Suprapubic skin (tissue), 4 donors: ENCODE data around the gene PARD3B. TPM values are rescaled to one million over a fixed set of nuclear protein-coding genes. Genes with fewer than 3 reads are reported as not detected.

Source experiments
- DNase-seq, 2 donors: peaks; one replicate each; pipeline ENCODE4 v3.0.0-alpha.2; 2019; ENCODE audit warnings: low spot score in 2 of 2
- H3K27ac ChIP-seq: fragments of 200-600 bp; sonication (generic); one replicate; pipeline ENCODE4 v1.5.1; 2019
- H3K27me3 ChIP-seq: fragments of 200-600 bp; sonication (generic); one replicate; pipeline ENCODE4 v1.5.1; 2019
- H3K36me3 ChIP-seq: fragments of 200-600 bp; sonication (generic); one replicate; pipeline ENCODE4 v1.5.1; 2019
- H3K4me1 ChIP-seq: fragments of 200-600 bp; sonication (generic); one replicate; pipeline ENCODE4 v1.5.1; 2019
- H3K4me3 ChIP-seq: fragments of 200-600 bp; sonication (generic); one replicate; pipeline ENCODE4 v1.5.1; 2019; ENCODE audit warnings: mild to moderate bottlenecking
- H3K9me3 ChIP-seq: fragments of 200-600 bp; sonication (generic); one replicate; pipeline ENCODE4 v1.5.1; 2019
- CTCF ChIP-seq, 2 donors: fragments of 200-600 bp in 1 of 2; fragments of 450-650 bp in 1 of 2; sonication (generic) in 1 of 2; IDR thresholded peaks; one replicate each; pipeline ENCODE4 v1.5.1; 2016 to 2019; ENCODE audit warnings: antibody characterized with exemption in 2 of 2, mild to moderate bottlenecking in 1 of 2, moderate library complexity in 1 of 2
- EP300 ChIP-seq: sonication (generic); formaldehyde crosslinking; IDR thresholded peaks from one replicate; pipeline ENCODE4 v1.6.1; 2017; ENCODE audit warnings: antibody characterized with exemption
- POLR2A ChIP-seq, 2 donors: fragments of 450-650 bp; IDR thresholded peaks; one replicate each; pipeline ENCODE4 v1.6.1; 2017; ENCODE audit warnings: antibody characterized with exemption in 2 of 2, mild to moderate bottlenecking in 2 of 2, moderate library complexity in 2 of 2
- POLR2AphosphoS5 ChIP-seq, 3 donors: sonication (generic); formaldehyde crosslinking; IDR thresholded peaks; one replicate each; pipeline ENCODE4 v1.6.1; 2017; ENCODE audit warnings: antibody characterized with exemption in 3 of 3
- WGBS: methylation state at CpG from one replicate; pipeline ENCODE4 v1.1.5; 2018; 5-methylcytosine and 5-hydroxymethylcytosine counted together
- total RNA-seq, 4 donors: library from RNA; depleted of rRNA; stranded (reverse); fragments of >200 nt; gene quantifications; one replicate each; pipeline ENCODE4 v1.1.0, GENCODE V29; 2016

PARD3B gene
- total RNA-seq, 4 donors from 2014 or later, result 12.5 to 18.9 (median 15.5) TPM

GRCh38 chr2:205343103-205343502 lies 797.8 kb downstream of the PARD3B start:
- TF ChIP-seq CTCF (IDR thresholded peaks at IDR 0.05), result no peak
- Histone ChIP-seq H3K27ac (no peak overlapping the region), H3K27me3 (no peaks in the 10 kb centered on the region), H3K9me3 (no peaks in the 10 kb centered on the region), H3K4me3 (no peak overlapping the region), H3K4me1 (no peaks in the 10 kb centered on the region), H3K36me3 (no peaks in the 10 kb centered on the region)
- 88% methylated on average over 4 of the region's 4 CpGs for WGBS
- DNase-seq, result no peak

- no peak for DNase-seq
- no peak for TF ChIP-seq POLR2AphosphoS5 (IDR thresholded peaks at IDR 0.05)
- TF ChIP-seq POLR2A (IDR thresholded peaks at IDR 0.05), result no peak
- no peak for TF ChIP-seq EP300
- no peak for TF ChIP-seq CTCF (IDR thresholded peaks at IDR 0.05)
- no peaks in the 10 kb centered on the region for H3K36me3 ChIP-seq
These were observed 801.4 kb downstream of the PARD3B start for GRCh38 chr2:205346649-205347048.

GRCh38 chr2:205347899-205348298 lies 802.6 kb downstream of the PARD3B start:
- H3K4me1 ChIP-seq, result no peaks in the 10 kb centered on the region
- no peak overlapping the region for H3K4me3 ChIP-seq
- H3K27ac ChIP-seq, result no peak overlapping the region
- 61% methylated on average over 2 of the region's 2 CpGs for WGBS
- TF ChIP-seq CTCF (IDR thresholded peaks at IDR 0.05) (no peak), EP300 (no peak), POLR2AphosphoS5 (IDR thresholded peaks at IDR 0.05) (no peak), POLR2A (IDR thresholded peaks at IDR 0.05) (no peak)
- no peak for DNase-seq
- H3K9me3 ChIP-seq, result no peaks in the 10 kb centered on the region
- H3K36me3 ChIP-seq, result no peaks in the 10 kb centered on the region
- no peaks in the 10 kb centered on the region for H3K27me3 ChIP-seq

More at GRCh38 chr2:205346649-205347048, 801.4 kb downstream of the PARD3B start:
- Histone ChIP-seq H3K9me3 (no peaks in the 10 kb centered on the region), H3K27ac (no peak overlapping the region), H3K27me3 (no peaks in the 10 kb centered on the region), H3K4me1 (no peaks in the 10 kb centered on the region), H3K4me3 (no peak overlapping the region)
- 95% methylated on average over 2 of the region's 2 CpGs for WGBS

- Histone ChIP-seq H3K9me3 (no peaks in the 10 kb centered on the region), H3K4me3 (no peak overlapping the region)
- WGBS, result 88% methylated on average over 3 of the region's 3 CpGs
These were observed 806.8 kb downstream of the PARD3B start for GRCh38 chr2:205352094-205352493.

GRCh38 chr2:205352593-205352992 lies 807.3 kb downstream of the PARD3B start:
- H3K4me3 ChIP-seq, result no peak overlapping the region
- H3K27ac ChIP-seq, result no peak overlapping the region
- TF ChIP-seq EP300 (no peak), CTCF (IDR thresholded peaks at IDR 0.05) (no peak), POLR2A (IDR thresholded peaks at IDR 0.05) (no peak), POLR2AphosphoS5 (IDR thresholded peaks at IDR 0.05) (no peak)
- WGBS, result 88% methylated on average over 3 of the region's 3 CpGs
- H3K4me1 ChIP-seq, result no peaks in the 10 kb centered on the region
- H3K36me3 ChIP-seq, result no peaks in the 10 kb centered on the region
- H3K27me3 ChIP-seq, result no peaks in the 10 kb centered on the region
- no peak for DNase-seq
- no peaks in the 10 kb centered on the region for H3K9me3 ChIP-seq

More at GRCh38 chr2:205352094-205352493, 806.8 kb downstream of the PARD3B start:
- Histone ChIP-seq H3K27ac (no peak overlapping the region), H3K36me3 (no peaks in the 10 kb centered on the region), H3K27me3 (no peaks in the 10 kb centered on the region), H3K4me1 (no peaks in the 10 kb centered on the region)
- DNase-seq, result no peak
- TF ChIP-seq EP300, result no peak
- TF ChIP-seq POLR2AphosphoS5 (IDR thresholded peaks at IDR 0.05), result no peak
- TF ChIP-seq POLR2A (IDR thresholded peaks at IDR 0.05), result no peak
- no peak for TF ChIP-seq CTCF (IDR thresholded peaks at IDR 0.05)
